HG03280 (cell line): ENCODE measurements around the gene RALGPS2.
"Not testable (repeated sequence)": the region's sequence is repeated elsewhere in the genome, so short reads cannot be mapped to it uniquely, and the experiment has no call there.

Experiments used
- ATAC-seq: cut with Tn5 transposase; IDR thresholded peaks from one replicate; pipeline ENCODE4 v1.9.1; 2021; ENCODE audit warnings: mild to moderate bottlenecking, moderate library complexity; ENCODE audit not compliant: unreplicated experiment

RALGPS2 gene

GRCh38 chr1:178723546-178723945 lies 1.5 kb upstream of the RALGPS2 start:
- ATAC-seq = no peak

- no peak for ATAC-seq
These were observed 692 bp upstream of the RALGPS2 start for GRCh38 chr1:178724376-178724727.

DNA sequence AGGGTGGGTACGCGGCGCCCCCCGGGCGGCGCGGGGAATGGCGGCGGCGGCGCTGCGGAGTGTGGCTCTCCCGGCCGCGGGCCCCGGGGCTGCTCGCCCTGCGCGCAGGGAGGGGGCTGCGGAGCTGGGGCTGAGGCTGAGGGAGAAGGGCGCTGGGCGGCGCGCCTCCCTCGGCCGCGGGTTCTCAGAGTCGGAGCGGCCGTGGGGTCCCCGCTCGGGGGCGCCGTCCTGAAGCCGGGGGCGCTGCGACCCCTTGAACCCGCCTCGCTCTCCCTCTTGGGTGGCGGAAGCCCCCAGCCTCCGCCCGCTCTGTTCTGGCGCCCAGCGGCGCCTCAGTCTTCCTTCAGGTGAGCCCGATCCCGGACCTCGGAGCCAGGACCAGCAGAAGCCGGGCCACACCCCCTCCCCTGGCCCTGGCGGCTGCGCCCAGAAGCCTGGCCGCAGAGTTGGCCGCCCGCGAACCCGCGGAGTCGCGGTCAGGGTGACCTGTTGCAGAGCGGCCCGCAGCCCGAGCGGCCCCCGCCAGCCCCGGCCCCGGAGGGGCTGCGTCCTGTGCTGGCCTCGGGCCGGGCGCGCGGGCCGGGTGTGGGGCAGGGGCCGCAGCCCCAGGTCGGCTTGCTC lies 532 bp downstream of the RALGPS2 start:
- ATAC-seq = peak; percentile 39

- ATAC-seq = peak; percentile 53
These were observed 1.1 kb downstream of the RALGPS2 start for GRCh38 chr1:178726087-178726517.

DNA sequence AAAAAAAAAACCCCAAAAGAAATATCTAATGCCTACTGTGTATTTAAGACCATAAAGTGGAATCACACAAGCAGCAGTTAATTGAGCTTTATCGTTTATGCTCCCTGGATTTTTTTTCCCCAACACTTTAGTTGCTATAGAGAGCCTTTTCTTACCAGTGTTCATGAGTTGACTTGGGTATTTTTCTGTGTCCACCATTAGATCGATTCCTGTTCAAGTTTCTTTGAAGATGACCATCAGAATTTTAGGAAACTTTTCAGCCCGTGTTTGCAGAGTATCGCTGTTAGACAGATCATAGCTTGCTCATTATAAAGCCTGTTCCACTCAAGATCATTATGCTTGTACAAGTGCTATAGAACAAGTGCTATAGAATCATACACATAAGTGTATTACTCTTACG lies 1.5 kb downstream of the RALGPS2 start:
- no peak for ATAC-seq

- ATAC-seq = no peak
These were observed 2.2 kb downstream of the RALGPS2 start for GRCh38 chr1:178727014-178727895.

DNA sequence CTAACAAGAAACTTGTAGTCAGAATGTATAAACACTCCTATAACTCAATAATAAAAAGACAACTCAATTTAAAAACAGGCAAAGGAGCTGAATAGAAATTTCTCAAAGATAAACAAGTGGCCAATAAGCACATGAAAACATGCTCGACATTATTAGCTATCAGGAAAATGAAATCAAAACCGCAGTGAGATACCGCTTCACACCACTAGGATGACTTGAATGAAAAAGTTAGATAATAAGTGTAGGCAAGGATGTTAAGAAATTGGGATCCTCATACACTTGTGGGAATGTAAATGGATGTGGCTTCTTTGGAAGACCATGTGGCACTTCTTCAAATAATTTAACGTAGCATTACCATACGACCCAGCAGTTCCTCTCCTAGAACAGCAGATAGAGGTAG lies 8.9 kb downstream of the RALGPS2 start:
- ATAC-seq = no peak

DNA sequence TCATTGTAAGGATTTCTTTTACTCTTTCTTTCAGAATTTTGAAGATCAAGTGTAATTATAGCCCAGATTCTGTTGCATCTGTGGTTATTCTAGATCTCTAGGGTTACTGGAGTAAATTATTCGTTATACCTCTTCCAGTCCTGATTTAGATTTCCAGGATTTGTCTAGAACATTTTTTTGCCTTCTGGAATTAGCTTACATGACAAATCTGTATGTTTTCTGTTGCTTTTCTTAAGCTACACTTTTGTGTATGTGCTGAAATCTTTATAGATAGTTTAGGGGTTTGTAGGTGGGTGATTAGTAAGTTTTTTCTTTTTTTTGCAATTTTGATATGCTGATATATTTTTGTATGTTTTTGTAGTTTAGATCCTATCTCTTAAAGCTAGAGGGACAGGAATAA lies 13.7 kb downstream of the RALGPS2 start:
- no peak for ATAC-seq

DNA sequence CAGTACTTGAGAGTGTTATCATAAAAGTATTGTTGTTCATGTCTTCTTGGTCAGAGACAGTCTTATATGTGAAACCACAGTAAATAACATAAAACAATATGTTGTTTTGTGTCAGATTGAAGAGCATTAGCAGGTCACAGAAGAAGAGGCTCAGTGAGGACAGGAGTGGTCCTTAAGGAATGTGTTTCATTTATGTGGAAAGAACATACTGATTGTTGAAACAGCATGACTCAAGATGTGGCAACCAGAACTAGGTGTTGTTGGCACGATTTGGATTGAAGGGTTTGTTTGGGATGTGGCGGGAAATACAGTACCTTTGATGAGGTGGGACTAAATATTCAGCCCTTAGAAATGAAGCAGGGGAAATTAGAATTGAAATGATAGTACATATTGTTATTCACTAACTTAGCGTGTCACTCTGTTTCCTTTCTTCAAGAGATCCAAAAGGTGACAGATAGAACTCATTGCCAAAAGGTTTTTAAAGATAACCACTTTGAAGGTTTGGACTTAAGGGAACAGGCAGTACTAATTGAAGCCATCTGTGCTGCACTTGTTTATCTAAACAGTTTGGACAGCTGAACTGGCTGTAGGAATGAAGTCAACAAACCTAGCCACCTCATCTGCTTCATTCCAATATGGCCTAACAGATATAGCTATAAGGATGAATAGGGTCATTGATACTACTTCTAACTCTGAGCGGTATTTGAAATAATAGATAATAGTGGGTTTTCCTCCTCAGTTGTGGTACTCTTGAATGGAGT lies 14.4 kb downstream of the RALGPS2 start:
- ATAC-seq = no peak

DNA sequence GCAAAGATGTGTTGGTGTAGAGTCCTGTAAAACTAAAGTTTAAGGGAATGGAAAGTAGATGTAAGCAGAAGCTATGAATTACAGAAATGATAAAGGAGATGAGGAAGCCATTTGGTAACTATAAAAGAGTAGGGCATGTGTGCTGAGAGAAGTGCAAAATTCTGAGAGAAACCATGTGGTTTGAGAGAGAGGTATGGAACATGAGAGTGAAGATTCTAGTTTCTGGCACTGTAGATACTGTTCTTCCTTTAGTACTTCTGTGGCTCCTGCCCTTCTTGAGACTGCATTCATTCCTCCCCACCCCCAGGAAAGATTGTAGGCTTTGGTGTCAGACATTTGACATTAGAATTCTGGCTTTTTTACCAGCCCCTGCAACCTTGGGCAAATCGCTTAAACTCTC lies 15.4 kb downstream of the RALGPS2 start:
- ATAC-seq = no peak

DNA sequence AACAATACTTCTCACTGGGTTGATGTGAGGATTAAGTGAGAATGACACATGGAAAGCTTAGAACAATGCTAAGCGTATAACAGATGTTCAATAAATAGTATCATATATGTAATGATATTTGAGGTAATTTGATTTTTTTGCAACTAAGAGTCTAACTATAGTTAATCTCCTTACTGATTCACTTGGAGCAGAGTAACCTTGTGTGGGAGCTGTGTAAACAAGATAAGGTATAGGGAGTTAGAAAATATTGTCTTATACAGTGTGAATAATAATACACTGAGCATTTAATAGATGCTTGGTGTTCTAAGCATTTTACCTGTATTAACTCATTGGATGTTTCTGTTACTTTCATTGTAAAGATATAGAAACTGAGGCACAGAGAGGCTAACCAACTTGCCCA lies 15.9 kb downstream of the RALGPS2 start:
- no peak for ATAC-seq

DNA sequence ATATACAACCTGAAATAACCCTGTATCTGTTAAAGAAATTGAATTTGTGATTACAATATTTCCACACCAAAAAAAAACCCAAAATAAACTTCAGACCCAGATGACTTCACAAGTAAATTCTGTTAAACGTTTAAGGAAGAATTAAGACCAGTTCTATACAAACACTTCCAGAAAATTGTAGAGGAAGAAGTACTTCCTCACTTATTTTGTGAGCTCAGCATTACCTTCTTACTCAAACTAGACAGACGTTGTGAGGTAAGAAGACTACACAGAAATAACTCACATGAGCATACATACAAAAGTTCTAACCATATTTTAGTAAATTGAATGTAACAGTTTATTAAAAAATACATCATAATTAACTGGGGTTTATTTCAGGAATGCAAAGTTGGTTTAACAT lies 18.8 kb downstream of the RALGPS2 start:
- ATAC-seq = no peak

GRCh38 chr1:178745260-178745659 lies 20.2 kb downstream of the RALGPS2 start:
- ATAC-seq = no peak

- no peak for ATAC-seq
These were observed 21.3 kb downstream of the RALGPS2 start for GRCh38 chr1:178746345-178746744.

DNA sequence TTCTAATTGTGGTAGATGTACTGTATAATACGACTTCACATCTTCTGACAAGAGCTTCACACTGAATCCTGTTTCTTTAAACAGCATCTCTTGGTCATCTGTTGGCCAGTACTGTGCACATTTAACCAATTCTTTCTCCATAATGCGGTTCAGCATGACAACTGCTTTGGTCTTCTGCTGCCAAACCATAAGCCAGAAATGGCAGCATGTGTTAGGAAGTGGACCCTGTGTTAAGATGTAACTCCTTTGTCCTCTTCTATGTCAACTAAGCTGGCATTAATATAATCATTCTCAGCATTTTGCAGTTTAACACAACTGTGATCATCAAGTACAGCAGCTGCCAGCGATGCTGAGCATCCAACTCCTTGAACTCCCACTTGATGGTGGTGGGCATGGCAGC lies 22.3 kb downstream of the RALGPS2 start:
- not testable (repeated sequence) for ATAC-seq

GRCh38 chr1:178749581-178750166 lies 24.6 kb downstream of the RALGPS2 start:
- no peak for ATAC-seq

GRCh38 chr1:178751046-178751445 lies 26.0 kb downstream of the RALGPS2 start:
- ATAC-seq = no peak

DNA sequence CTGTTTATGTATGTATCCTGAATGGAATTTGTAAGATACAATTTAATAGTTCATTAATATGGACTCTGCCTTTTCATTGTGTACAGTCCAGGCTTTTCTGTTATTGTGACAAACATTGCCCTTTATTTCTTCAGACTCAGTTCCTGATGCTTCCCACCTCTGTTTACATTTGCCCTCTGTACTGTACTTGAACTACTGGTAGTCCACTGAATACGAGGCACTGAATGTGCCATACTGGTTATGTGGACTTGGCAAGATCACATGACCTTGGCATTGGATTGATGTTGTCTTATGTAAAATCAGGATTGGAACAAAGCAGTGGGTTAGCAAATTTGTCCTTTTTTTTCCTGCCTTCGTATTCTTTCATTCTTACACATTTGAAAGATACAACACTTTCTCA lies 27.8 kb downstream of the RALGPS2 start:
- ATAC-seq = no peak

- ATAC-seq = not testable (repeated sequence)
These were observed 29.7 kb downstream of the RALGPS2 start for GRCh38 chr1:178754655-178755256.

DNA sequence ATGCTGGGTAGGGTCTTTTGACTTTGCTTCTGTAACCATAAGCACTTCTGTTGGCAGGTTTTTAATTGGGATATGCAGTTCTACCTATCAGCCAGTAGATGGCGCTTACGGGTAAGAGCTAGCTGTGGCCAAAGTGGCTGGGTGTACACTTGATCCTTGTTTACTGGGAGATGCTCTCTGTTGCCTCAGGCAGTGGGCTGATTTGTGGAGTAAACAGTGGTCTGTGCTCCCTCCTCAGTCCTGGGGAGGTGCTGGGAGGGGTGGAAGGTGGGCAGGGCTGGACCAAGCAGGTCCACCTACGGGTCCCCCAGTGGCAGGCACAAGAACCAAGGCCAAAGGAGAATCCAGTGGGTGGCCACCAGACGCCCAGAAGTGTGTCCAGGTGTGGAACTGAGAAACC lies 43.4 kb downstream of the RALGPS2 start:
- ATAC-seq = peak; percentile 52

DNA sequence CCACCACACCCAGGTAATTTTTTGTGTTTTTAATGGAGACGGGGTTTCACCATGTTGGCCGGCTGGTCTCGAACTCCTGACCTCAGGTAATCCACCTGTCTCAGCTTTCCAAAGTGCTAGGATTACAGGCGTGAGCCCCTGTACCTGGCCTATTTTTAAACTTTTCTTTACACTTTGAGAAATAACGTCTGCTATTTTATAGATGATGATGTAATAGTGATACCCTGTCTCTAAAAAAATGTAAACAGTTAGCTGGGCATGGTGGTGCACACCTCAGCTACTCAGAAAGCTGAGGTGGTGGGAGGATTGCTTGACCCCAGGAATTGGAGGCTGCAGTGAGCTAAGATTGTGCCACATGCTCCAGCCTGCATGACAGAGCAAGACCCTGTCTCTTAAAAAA lies 47.9 kb downstream of the RALGPS2 start:
- ATAC-seq = no peak
